T-helper 1 cell treated with Interleukin-12 subunit alpha and Interleukin-12 subunit beta and Interleukin-4 antibody, amounts not matched to agents 30 μg/mL and 1 μg/mL, for 36 hours (primary cell): Measurements from ENCODE around the gene BCL2L1.
"Not testable (repeated sequence)": the region's sequence is repeated elsewhere in the genome, so short reads cannot be mapped to it uniquely, and the experiment has no call there.

Experiments
- H3K27ac Mint-ChIP-seq: one replicate; pipeline ENCODE4 v1.8.0; 2021; ENCODE audit warnings: mild to moderate bottlenecking, mixed read lengths
- H3K27me3 Mint-ChIP-seq: one replicate; pipeline ENCODE4 v1.8.0; 2021; ENCODE audit warnings: low read depth, mixed read lengths
- H3K36me3 Mint-ChIP-seq: one replicate; pipeline ENCODE4 v1.8.0; 2021; ENCODE audit warnings: low read depth, mixed read lengths
- H3K4me1 Mint-ChIP-seq: one replicate; pipeline ENCODE4 v1.8.0; 2021; ENCODE audit warnings: low read depth, mixed read lengths
- H3K4me3 Mint-ChIP-seq: one replicate; pipeline ENCODE4 v1.8.0; 2021; ENCODE audit warnings: mild to moderate bottlenecking, moderate library complexity, mixed read lengths
- H3K9me3 Mint-ChIP-seq: one replicate; pipeline ENCODE4 v1.8.0; 2021; ENCODE audit warnings: mixed read lengths

Gene BCL2L1

GRCh38 chr20:31628057-31628456 is 94.6 kb downstream of the BCL2L1 start:
- H3K4me3 Mint-ChIP-seq, H3K27me3 Mint-ChIP-seq, H3K36me3 Mint-ChIP-seq, H3K9me3 Mint-ChIP-seq, H3K27ac Mint-ChIP-seq, H3K4me1 Mint-ChIP-seq: not testable (repeated sequence)

- H3K9me3 Mint-ChIP-seq, H3K27ac Mint-ChIP-seq, H3K36me3 Mint-ChIP-seq, H3K4me1 Mint-ChIP-seq, H3K4me3 Mint-ChIP-seq, H3K27me3 Mint-ChIP-seq: not testable (repeated sequence)
Measured at GRCh38 chr20:31626534-31626933, 96.1 kb downstream of the BCL2L1 start.

- not testable (repeated sequence) for H3K9me3 Mint-ChIP-seq, H3K36me3 Mint-ChIP-seq, H3K4me3 Mint-ChIP-seq, H3K27me3 Mint-ChIP-seq, H3K27ac Mint-ChIP-seq, H3K4me1 Mint-ChIP-seq
Measured at GRCh38 chr20:31623123-31623505, 99.6 kb downstream of the BCL2L1 start.

GRCh38 chr20:31620246-31620645 is 102.4 kb downstream of the BCL2L1 start:
- Mint-ChIP-seq H3K4me3 (no peak overlapping the region), H3K9me3 (no peaks in the 10 kb centered on the region), H3K4me1 (peaks cover 4% of the 10 kb centered on the region), H3K36me3 (peaks cover 3% of the 10 kb centered on the region), H3K27me3 (peaks cover 8% of the 10 kb centered on the region), H3K27ac (no peak overlapping the region)

- Mint-ChIP-seq H3K4me1 (peaks cover 4% of the 10 kb centered on the region), H3K27me3 (peaks cover 8% of the 10 kb centered on the region), H3K4me3 (no peak overlapping the region), H3K9me3 (no peaks in the 10 kb centered on the region), H3K27ac (peak overlapping the region; percentile 57), H3K36me3 (peaks cover 3% of the 10 kb centered on the region)
Measured at GRCh38 chr20:31617432-31618104, 105.1 kb downstream of the BCL2L1 start.

- H3K4me1 Mint-ChIP-seq, result peaks cover 4% of the 10 kb centered on the region
- no peaks in the 10 kb centered on the region for H3K9me3 Mint-ChIP-seq
- H3K36me3 Mint-ChIP-seq, result peaks cover 3% of the 10 kb centered on the region
- H3K27ac Mint-ChIP-seq, result no peak overlapping the region
- peaks cover 8% of the 10 kb centered on the region for H3K27me3 Mint-ChIP-seq
- H3K4me3 Mint-ChIP-seq, result no peak overlapping the region
Measured at GRCh38 chr20:31615416-31615815, 107.3 kb downstream of the BCL2L1 start.
